NB4 (cell line): ENCODE data around the gene ICAM2.

ENCODE experiments used
- DNase-seq: peaks from one replicate; pipeline ENCODE4 v3.0.0; 2010; ENCODE audit warnings: low read depth
- H3K4me3 ChIP-seq: one replicate; pipeline ENCODE4 v1.5.1; 2011; ENCODE audit warnings: mild to moderate bottlenecking, low read depth, low read length, moderate library complexity
- MYC ChIP-seq: IDR thresholded peaks from 2 replicates; pipeline ENCODE4 v1.6.1; 2011; ENCODE audit warnings: low read depth, low read length
- POLR2A ChIP-seq: IDR thresholded peaks from 2 replicates; pipeline ENCODE4 v1.6.1; 2011; ENCODE audit warnings: mild to moderate bottlenecking; ENCODE audit not compliant: insufficient read length; ENCODE audit errors: extremely low read depth
- TF ChIP-seq, protein P1 (sequence below): IDR thresholded peaks from one replicate; pipeline ENCODE4 v1.5.1; 2012; ENCODE audit warnings: low read depth, low read length
- TF ChIP-seq, protein P2 (sequence below): IDR thresholded peaks from 2 replicates; pipeline ENCODE4 v1.6.1; 2011; ENCODE audit warnings: low read depth, low read length

Gene ICAM2

DNA sequence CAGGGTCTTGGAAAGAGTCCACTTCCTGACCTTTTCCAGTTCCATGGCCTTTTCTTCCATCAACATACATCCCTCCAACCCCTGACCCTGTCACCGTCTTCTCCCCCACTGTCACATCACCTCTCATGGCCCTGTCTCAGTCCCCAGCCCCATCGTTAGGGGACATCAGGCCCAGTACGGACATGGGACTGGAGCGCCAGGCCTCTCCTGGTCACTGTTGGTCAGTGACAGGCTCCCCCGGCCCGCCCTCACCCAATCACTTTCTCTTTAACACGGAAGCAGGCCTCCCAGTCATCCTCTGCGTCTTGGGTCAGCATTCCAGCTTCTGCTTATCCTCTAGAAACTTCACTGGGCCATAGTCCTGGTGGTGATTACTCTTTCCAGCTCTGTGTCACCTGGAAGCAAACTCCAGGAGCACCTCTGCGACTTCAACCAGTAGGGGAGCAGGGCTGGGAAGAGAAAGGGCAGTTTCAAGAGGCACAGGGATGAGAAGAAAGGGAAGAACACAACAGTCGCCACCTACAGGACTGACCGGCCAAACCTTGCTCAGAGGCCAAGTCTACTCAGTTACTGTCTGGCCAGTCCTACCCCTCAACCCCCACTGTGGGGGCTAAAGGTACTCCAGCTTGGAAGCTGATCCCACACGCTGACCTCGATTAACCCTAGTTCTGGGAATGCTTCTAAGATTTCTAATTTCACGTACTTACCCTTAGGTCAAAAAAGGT is 15.9 kb upstream of the ICAM2 start:
- H3K4me3 ChIP-seq, result no peak overlapping the region
- DNase-seq, result no peak
- TF ChIP-seq MYC, result no peak
- TF ChIP-seq, protein P1, sequence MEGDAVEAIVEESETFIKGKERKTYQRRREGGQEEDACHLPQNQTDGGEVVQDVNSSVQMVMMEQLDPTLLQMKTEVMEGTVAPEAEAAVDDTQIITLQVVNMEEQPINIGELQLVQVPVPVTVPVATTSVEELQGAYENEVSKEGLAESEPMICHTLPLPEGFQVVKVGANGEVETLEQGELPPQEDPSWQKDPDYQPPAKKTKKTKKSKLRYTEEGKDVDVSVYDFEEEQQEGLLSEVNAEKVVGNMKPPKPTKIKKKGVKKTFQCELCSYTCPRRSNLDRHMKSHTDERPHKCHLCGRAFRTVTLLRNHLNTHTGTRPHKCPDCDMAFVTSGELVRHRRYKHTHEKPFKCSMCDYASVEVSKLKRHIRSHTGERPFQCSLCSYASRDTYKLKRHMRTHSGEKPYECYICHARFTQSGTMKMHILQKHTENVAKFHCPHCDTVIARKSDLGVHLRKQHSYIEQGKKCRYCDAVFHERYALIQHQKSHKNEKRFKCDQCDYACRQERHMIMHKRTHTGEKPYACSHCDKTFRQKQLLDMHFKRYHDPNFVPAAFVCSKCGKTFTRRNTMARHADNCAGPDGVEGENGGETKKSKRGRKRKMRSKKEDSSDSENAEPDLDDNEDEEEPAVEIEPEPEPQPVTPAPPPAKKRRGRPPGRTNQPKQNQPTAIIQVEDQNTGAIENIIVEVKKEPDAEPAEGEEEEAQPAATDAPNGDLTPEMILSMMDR, result peak; percentile 15
- TF ChIP-seq, protein P2, sequence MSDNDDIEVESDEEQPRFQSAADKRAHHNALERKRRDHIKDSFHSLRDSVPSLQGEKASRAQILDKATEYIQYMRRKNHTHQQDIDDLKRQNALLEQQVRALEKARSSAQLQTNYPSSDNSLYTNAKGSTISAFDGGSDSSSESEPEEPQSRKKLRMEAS, result no peak

DNA sequence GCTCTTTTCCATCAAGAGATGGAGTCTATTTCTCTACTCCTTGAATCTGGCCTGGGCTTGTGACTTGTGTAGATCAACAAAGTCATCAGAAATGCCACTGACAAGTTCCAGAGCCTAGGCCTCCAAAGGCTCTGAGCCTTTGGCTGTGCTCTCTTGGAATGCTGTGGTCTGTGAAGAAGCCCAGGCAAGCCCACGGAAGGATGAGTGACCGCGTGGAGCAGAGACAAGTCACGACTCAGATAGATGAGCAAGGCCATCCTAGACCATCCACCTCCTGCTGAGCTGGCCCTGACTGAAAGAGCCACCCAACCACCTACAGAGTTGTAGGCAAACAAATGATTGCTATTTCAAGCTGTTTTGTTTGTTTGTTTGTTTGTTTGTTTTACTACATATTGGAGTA is 11.6 kb upstream of the ICAM2 start:
- DNase-seq, result no peak
- TF ChIP-seq, protein P1, result no peak
- TF ChIP-seq, protein P2, result no peak

DNA sequence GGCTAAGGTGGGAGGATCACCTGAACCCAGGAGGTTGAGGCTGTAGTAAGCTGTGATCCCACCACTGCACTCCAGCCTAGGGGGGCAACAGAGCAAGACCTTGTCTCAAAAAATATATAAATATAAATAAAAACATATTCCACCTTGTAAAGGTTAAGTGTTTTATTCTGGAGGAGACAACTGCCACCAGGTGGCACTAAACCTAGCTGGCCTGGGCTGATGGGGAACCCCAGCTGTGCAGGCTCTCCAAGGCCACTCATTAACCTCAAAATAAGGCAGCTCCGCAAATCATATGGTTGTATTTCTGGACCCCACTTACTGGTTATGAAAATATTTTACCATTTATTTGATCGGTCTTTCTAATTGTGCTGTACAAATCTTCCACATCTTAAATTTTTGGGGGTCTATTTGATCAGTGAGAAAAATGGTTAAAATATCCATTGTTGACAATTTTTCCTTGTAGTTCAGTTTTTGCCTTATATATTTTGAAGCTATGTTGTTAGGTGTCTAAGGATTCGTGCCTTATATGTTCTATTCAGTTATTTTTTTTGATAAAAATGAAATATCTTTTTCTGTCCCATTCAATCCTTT is 8.5 kb upstream of the ICAM2 start:
- H3K4me3 ChIP-seq, result no peak overlapping the region
- DNase-seq, result peak; percentile 69
- TF ChIP-seq, protein P2, result no peak
- TF ChIP-seq MYC (no peak), POLR2A (no peak)
- TF ChIP-seq, protein P1, result peak; percentile 70

More for the DNA sequence above, 11.6 kb upstream of the ICAM2 start:
- no peak overlapping the region for H3K4me3 ChIP-seq

DNA sequence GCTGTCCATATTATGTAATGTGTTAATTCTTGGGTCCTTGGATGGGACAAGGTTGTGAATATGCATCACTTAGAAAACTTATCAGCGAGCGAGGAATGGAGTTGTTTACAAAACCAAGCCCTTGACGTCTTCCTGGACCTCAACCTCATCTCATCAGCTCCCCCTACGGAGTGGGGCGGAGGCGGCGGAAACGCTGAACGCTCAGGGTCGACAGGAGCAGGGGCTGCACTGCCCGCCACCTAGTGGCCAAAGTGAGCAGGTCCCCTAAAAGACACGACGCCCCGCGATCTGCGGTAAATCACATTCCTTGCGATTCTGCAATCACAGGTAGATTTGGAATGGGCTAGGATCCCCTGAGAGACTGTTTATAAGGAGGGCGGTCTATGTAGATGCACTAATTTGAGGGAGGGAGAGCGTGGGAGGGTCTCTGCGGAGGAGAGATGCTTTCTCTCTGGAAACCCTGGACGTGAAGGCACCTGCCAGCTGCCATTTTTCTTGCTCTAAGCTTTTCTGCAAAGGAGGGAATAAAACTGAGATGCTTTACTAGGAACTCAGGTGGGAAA is 5.4 kb upstream of the ICAM2 start:
- no peak overlapping the region for H3K4me3 ChIP-seq
- TF ChIP-seq, protein P1, result peak; percentile 93
- 0 out of 2 replicates have a peak, but pooled peaks have one; percentile 8 for TF ChIP-seq MYC
- TF ChIP-seq POLR2A, result no peak
- TF ChIP-seq, protein P2, result peak; percentile 59; the same call in 1 of the 2 replicates
- DNase-seq, result peak; percentile 83

DNA sequence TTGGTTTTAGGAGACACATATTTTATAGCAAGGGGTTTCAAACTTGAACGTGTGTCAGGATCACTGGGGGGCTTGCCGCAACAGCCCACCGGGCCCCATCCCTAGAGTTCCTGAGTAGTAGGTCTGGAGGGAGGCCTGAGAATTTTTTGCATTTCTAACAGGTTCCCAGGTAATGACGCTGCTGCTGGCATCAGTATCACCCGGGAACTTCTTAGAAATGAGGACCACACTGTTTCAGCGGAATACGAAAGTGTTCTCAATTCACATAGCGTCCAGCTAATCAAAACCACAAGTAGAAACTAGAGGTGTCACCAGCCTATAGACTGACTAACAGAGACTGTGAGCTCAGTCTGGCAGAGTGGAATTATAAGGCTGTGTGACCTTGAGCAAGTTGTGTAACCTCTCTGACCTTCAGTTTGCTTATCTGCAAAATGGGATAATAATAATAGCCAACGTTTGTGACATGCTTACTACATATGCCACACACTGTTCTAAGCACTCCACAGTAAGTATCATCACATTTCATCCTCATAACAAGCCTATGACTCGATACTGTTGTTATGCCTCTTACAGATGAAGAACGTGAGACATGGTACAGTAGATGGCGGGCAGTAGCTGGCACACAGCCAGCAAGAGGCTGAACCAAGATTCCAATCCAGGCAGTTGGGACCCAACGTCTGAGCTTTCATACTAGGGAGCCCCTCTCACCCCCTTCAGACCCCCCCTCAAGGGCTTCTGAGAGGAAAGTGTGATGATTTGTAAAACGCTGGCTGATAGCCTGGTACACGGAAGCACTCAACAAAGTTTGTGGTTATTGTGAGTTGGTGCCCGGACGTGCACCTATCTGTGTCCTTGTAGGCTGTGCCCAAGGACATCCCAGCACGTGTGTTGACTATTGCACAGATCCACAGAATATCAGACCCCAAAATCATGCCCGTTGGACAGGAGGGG is 4.6 kb upstream of the ICAM2 start:
- TF ChIP-seq POLR2A, result no peak
- TF ChIP-seq, protein P1, result no peak
- no peak overlapping the region for H3K4me3 ChIP-seq
- DNase-seq, result no peak
